ENCODE data around the gene LAMB1. TPM values are rescaled to one million over a fixed set of nuclear protein-coding genes. Genes with fewer than 3 reads are reported as not detected.

The LAMB1 gene
- total RNA-seq, 1 experiment from 2014 or later: 101 TPM

DNA sequence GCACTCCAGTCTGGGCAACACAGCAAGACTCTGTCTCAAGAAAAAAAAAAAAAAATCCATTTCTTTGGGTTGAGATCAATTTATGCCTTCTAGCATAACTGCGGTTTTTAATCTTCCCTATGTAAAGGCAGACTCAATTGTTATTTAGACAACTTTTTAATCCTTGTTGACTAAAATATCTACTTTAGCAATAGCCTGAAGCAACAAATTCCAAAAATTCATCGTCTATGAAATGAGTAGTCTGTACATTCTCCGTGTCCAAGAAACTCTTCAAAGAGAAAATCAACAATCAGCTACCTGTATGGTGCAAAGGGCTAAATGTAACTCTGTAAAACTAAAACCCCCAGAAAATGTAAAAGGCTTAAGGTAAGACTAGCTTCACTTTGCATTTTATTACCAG lies 22.8 kb downstream of the LAMB1 start:
- Histone ChIP-seq H3K9me2 (replicated peaks; ENCODE audit: low read length) (no peaks in the 10 kb centered on the region), H3K27me3 (ENCODE audit: low read length) (no peaks in the 10 kb centered on the region), H3K79me2 (ENCODE audit: low read length) (no peaks in the 10 kb centered on the region), H3K36me3 (ENCODE audit: low read depth, low read length) (peaks cover 65% of the 10 kb centered on the region), H3K9ac (ENCODE audit: low read length) (no peak overlapping the region), H3F3A (ENCODE audit: low read length, unreplicated experiment) (no peaks in the 10 kb centered on the region), H2AFZ (ENCODE audit: low read length) (no peak overlapping the region), H4K20me1 (ENCODE audit: low read length) (no peaks in the 10 kb centered on the region), H3K4me3 (ENCODE audit: low read length) (no peak overlapping the region), H3K9me3 (ENCODE audit: low read length) (no peaks in the 10 kb centered on the region), H3K4me1 (ENCODE audit: insufficient read depth, low read length) (peaks cover 5% of the 10 kb centered on the region; the same call in 1 of the 2 replicates), H3K4me2 (ENCODE audit: low read length) (no peak overlapping the region), H3K27ac (ENCODE audit: low read length) (no peak overlapping the region)
- intact Hi-C loops (cut with micrococcal nuclease): loop anchor here (5.0 kb wide), 1 partner anchor 117 kb away; no protein-coding TSS in a partner anchor
- ATAC-seq (no peak), DNase-seq (no peak)
- CTCF ChIA-PET: no interaction called here
- TF ChIP-seq CTCF (conservative IDR thresholded peaks at IDR 0.05; ENCODE audit: low read depth, low read length) (no peak), EZH2 (IDR thresholded peaks at IDR 0.05; ENCODE audit: low read length, unreplicated experiment) (no peak), EZH2phosphoT487 (IDR thresholded peaks at IDR 0.05; ENCODE audit: borderline replicate concordance, low read length) (no peak)
- no TSS peak for BruUV-seq (replicated peaks)
- POLR2A ChIA-PET (ENCODE audit: unreplicated experiment): no interaction called here

DNA sequence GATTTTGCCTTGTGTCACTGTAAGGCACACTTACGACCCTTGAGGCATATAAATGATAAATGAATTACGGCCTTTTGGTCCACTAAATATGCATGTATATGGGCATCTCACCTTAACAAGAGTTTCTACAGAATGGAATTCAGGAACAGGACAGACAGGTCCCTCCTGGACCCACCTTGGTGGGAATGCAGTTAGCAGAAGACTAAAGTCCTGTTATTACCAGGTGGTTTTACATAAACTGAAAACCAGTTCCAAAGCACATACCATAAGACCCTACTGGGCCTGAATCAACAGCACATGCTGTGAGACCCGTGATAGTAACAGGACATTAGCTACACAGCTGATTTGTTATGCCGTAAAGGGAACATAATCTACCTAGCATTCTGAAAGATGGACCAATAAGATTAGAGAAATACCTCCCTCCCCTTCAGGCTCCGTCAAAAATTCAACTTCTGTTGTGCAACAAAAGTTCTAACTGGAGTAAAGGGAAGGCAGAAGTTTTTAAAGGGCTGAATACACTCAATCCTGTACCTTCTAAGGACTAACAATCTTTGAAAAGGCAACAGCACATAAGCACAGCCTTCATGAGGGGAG lies 24.0 kb downstream of the LAMB1 start:
- Histone ChIP-seq H3K4me1 (ENCODE audit: insufficient read depth, low read length) (peaks cover 5% of the 10 kb centered on the region; the same call in 1 of the 2 replicates), H3F3A (ENCODE audit: low read length, unreplicated experiment) (no peaks in the 10 kb centered on the region), H3K9me3 (ENCODE audit: low read length) (no peaks in the 10 kb centered on the region), H3K9ac (ENCODE audit: low read length) (no peak overlapping the region), H2AFZ (ENCODE audit: low read length) (no peak overlapping the region), H3K4me2 (ENCODE audit: low read length) (no peak overlapping the region), H3K27me3 (ENCODE audit: low read length) (no peaks in the 10 kb centered on the region), H4K20me1 (ENCODE audit: low read length) (no peaks in the 10 kb centered on the region), H3K36me3 (ENCODE audit: low read depth, low read length) (peaks cover 64% of the 10 kb centered on the region), H3K27ac (ENCODE audit: low read length) (no peak overlapping the region), H3K4me3 (ENCODE audit: low read length) (no peak overlapping the region), H3K9me2 (replicated peaks; ENCODE audit: low read length) (no peaks in the 10 kb centered on the region), H3K79me2 (ENCODE audit: low read length) (no peaks in the 10 kb centered on the region)
- intact Hi-C loops (cut with micrococcal nuclease): no loop called here
- TF ChIP-seq EZH2 (IDR thresholded peaks at IDR 0.05; ENCODE audit: low read length, unreplicated experiment) (no peak), EZH2phosphoT487 (IDR thresholded peaks at IDR 0.05; ENCODE audit: borderline replicate concordance, low read length) (no peak), CTCF (conservative IDR thresholded peaks at IDR 0.05; ENCODE audit: low read depth, low read length) (no peak)
- BruUV-seq (replicated peaks): no TSS peak
- ChIA-PET POLR2A (ENCODE audit: unreplicated experiment) (no interaction called here), CTCF (no interaction called here)
- no peak for ATAC-seq
- no peak for DNase-seq

DNA sequence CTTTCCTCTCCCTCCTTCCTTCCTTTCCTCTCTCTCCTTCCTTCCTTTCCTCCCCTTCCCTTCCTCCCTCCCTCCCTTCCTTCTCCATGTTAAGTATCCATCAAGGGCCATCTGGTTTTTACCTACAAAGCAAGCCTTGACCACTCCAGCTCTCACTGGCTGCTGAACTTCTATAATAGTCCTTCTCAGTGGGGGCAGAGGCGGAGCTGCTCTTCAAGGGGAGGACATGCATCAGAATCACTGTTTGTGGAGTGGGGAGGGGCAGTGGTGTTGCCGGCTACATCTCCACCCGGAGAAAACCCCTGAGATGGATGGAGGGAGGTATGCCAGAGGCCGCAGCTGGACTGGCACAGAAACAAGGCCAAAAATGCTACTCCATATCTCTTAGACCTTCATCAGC lies 25.9 kb downstream of the LAMB1 start:
- no peak overlapping the region for H3K4me2 ChIP-seq (ENCODE audit: low read length)
- no peaks in the 10 kb centered on the region for H3K27me3 ChIP-seq (ENCODE audit: low read length)
- TF ChIP-seq EZH2phosphoT487 (IDR thresholded peaks at IDR 0.05; ENCODE audit: borderline replicate concordance, low read length) (no peak), EZH2 (IDR thresholded peaks at IDR 0.05; ENCODE audit: low read length, unreplicated experiment) (no peak), CTCF (conservative IDR thresholded peaks at IDR 0.05; ENCODE audit: low read depth, low read length) (no peak)
- H3K4me1 ChIP-seq (ENCODE audit: insufficient read depth, low read length): no peaks in the 10 kb centered on the region
- H2AFZ ChIP-seq (ENCODE audit: low read length): no peak overlapping the region
- H3K9me3 ChIP-seq (ENCODE audit: low read length): no peaks in the 10 kb centered on the region
- ATAC-seq: no peak
- H3K36me3 ChIP-seq (ENCODE audit: low read depth, low read length): peaks cover 69% of the 10 kb centered on the region
- no peaks in the 10 kb centered on the region for H3F3A ChIP-seq (ENCODE audit: low read length, unreplicated experiment)
- ChIA-PET CTCF (no interaction called here), POLR2A (ENCODE audit: unreplicated experiment) (no interaction called here)
- no peak overlapping the region for H3K27ac ChIP-seq (ENCODE audit: low read length)
- intact Hi-C loops (cut with micrococcal nuclease): no loop called here
- no peaks in the 10 kb centered on the region for H3K9me2 ChIP-seq (replicated peaks; ENCODE audit: low read length)
- DNase-seq: no peak
- no peak overlapping the region for H3K4me3 ChIP-seq (ENCODE audit: low read length)
- H3K79me2 ChIP-seq (ENCODE audit: low read length): no peaks in the 10 kb centered on the region
- BruUV-seq (replicated peaks): no TSS peak
- no peaks in the 10 kb centered on the region for H4K20me1 ChIP-seq (ENCODE audit: low read length)
- H3K9ac ChIP-seq (ENCODE audit: low read length): no peak overlapping the region
